Measurements from ENCODE around the gene HHAT.

- TF ChIP-seq CTCF (conservative IDR thresholded peaks at IDR 0.05; ENCODE audit: low read length): no peak
- no peak for TF ChIP-seq EZH2phosphoT487 (IDR thresholded peaks at IDR 0.05; ENCODE audit: borderline replicate concordance, low read depth, low read length)
Observed at GRCh38 chr1:210706246-210706645, 377.5 kb downstream of the HHAT start.
